T-helper 22 cell (primary cell): ENCODE results near the gene SDC1.

Source experiments
- DNase-seq: peaks from one replicate; pipeline ENCODE4 v3.0.0-alpha.2; 2020; ENCODE audit warnings: low read depth

The SDC1 gene

DNA sequence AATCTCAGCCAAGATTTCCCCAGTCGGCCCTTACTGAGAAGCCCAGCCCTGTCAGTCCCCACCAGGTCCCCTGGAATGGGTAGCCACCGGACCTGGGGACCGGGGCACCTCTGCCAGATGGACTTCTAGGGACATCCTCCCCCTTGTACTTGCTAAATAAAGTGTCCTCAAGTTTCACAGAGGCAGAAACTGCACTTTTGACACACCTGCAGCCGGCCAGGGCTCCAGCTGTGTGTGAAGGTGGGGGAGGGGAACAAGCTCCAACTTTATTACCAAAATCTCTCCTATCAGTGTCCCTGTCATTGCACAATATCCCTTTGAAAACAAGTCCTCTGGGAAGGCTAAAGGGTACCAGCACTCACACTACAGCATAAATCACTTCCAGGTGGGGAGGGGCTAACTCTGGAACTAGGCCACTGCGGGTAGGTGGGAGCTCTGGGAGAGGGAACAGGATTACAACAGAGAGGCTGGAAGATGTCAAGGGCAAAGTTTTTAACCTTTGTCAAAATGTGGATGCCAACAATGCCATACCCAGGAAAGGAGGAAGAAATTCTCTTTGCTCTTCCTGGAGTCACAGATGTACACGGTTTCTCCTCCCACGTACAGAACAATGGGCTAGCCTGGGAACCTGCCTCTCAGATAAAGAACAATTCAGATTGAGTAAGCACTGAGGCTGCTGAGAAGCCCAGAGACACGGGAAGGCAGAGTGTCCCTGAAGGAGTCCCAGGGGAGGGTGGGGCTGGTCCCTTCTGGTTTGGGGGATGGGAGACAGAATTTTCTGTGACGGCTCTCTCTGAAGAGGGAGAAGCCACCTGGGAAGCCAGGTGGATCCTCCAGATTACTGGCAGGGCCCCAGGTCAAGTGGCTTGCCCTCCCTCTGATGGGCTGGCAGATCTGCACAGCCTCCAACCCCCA, 11.0 kb downstream of the SDC1 start:
- DNase-seq, result no peak

DNA sequence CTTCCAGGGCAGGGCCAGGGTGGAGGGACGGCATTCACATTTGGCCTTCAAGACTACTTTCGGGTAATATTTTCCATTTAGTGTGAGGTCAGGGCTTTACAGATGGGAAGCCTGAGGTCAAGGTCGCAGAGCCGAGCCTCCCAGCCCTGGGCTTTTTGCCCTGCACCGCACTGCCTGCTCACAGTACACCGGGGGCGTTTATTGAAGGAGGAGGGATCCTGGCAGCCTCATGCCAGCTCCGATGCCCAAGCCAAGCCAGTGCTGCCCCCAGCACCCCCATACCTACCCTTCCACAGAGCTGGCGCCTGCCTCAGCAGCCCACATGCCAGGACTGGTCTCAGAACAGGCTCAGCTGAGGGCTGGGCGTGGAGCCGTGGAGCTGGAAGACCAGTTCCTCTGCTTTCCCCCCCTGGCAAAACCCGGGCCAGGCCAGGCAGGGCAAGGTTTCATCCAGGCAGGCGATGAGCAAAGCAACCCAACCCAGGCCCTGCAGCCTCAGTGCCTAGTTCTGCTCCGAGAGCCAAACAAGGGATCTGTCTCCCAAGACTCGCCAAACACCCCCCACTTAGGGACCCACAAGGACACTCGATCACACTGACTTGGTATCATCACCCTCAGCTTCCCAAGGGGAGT, 11.9 kb downstream of the SDC1 start:
- no peak for DNase-seq

GRCh38 chr2:20212459-20212870, 12.5 kb downstream of the SDC1 start:
- DNase-seq, result no peak

- DNase-seq, result no peak
These were observed 13.0 kb downstream of the SDC1 start for GRCh38 chr2:20211860-20212458.

DNA sequence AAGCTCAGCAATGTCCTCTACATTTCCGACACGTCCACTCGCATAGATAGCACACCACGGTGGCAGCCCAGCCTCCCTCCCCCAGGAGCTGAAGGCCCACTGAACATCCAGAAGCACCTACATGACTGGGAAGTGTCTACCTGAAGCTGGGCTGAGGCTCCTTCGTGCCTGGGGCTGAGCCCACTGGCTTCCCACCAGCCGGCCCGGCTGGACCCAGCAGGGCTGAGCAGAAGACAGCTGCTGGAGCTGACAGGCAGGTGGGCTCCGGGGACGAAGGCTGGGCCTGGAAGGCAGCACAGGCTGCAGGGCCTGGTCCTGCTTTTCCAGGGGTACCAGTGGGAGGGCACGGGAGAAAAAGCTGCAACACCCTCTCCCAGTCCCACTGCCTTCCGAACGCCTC, 13.5 kb downstream of the SDC1 start:
- no peak for DNase-seq

DNA sequence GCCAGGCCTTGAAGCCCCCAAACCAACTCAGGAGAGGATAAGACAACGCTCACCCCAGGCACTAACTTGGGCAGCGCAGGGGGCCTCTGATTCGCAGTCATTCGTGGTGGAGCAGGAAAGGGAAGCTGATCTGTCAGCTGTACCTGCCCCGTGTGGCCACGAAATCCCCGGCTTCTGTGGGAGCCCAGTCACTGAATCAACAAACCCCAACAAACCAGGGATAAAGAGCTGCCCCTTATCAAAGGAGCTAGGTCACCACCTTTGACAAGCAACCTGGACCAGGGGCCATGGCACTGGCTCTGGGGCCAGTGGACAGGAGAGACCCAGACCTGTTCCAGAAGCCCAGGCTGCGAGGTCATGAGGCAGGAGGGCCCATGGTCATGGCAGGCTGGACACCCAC, 14.5 kb downstream of the SDC1 start:
- DNase-seq, result no peak

DNA sequence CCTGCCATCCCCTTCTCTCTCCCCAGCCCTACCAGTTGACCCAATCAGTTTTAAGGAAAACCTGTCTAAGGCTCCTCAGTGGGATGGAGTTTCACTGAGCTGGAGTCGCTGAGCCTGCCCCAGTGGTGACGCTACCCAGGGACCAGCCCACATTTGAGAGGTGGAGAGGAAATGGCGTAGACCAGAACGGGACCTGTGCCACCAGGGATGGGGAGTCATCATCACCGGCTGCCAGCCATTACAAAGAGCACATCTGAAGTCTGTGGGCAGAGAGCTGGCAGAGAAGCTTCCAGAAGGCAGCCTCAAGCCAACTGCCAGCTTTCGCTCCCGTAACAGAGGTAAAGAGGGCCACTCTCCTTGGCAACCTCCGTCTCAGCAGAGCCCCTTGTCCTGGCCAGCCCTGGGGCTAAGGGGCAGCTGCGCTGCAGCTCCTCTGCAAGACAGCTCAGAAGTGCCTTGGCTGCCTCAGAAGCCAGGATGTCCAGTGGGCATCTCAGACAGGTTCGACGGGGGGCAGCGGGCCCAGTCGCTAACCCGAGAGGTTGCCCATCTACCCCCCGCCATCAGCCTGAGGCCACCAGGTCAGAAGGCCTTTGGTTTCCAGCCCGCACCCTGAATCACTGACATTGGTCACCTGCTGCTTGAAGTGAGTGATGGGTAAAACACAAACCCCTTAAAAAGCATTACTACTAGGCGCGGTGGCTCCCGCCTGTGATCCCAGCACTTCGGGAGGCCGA, 15.4 kb downstream of the SDC1 start:
- DNase-seq, result no peak

- DNase-seq, result no peak
These were observed 16.5 kb downstream of the SDC1 start for GRCh38 chr2:20208476-20208859.

GRCh38 chr2:20207051-20207450, 17.9 kb downstream of the SDC1 start:
- no peak for DNase-seq

- no peak for DNase-seq
These were observed 18.9 kb downstream of the SDC1 start for GRCh38 chr2:20205915-20206524.

GRCh38 chr2:20205069-20205468, 19.9 kb downstream of the SDC1 start:
- no peak for DNase-seq

GRCh38 chr2:20203521-20204225, 21.3 kb downstream of the SDC1 start:
- no peak for DNase-seq

DNA sequence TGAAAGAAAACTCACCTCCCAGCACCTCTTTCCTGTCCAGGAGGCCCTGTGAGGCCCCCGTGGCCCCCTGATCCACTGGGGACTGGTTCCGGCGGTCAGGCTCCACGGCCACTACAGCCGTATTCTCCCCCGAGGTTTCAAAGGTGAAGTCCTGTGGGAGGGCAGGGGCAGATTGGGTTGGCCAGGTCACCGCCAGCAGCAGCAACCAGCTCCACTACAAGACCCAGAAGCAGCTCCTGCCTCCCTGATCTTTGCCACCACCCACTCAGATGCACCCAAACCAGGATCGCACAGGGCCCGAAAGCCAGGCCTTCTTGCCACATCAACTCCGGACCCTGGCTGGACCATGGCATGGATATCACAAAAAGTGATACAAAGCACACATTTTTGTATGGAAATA, 21.9 kb downstream of the SDC1 start:
- no peak for DNase-seq

DNA sequence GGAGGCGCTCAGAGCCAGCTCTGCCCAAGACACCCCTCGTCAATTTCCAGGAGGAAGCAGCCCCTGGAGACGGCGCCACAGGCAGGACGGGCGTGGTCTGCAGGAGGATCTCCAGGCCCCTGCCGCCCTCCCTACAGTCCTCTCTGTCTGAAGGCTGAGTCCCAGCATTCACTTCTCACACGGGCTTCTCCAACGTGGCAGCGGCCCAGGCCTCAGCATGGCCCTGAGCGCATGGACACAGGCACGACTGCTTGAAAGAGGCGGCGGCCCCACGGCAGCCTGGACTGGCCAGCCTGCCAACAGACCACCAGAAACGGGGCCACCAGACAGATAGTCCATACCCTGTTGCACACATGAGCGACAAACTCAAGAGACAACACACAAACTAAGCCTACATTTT, 23.3 kb downstream of the SDC1 start:
- DNase-seq, result no peak

DNA sequence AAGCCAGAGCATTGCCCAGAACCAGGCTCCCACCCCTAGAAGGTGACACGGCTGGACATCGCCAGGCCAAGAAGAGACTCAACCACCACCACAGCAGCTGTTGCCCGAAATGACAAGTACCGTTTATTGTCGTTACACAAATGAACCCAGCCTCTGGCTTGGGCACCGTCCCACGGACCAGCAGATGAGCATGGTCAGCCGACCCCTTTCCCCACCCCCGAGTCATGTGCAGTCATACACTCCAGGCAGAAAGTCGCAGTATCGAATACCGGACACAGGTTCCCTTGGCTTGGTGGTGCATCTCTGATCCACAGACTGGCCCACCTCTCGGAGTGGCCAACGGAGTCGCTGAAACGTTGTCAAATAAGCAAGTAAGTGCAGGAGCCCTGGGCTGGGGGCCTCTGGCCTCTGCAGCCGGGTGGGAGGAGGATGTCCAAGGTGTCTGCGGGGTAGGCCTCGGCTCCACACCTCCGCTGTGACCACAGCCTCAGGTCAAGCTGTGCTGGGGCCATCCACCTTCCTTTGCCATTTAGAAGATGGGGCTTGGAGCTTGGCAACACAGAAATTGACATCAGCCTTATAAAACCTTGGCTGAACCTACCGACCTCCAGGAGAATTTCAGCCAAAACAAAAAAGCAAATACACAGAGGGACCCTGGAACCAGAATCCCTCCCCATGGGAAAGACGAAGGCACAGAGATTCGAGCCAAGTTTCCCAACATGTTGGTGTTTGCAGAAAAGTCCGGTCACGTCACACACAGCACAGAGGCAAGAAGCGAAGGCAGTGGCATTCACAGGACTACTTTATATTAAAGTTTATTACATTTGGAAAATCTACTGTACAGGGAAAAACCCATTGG, 24.0 kb downstream of the SDC1 start:
- DNase-seq, result no peak

- no peak for DNase-seq
These were observed 25.2 kb downstream of the SDC1 start for GRCh38 chr2:20199633-20200270.

GRCh38 chr2:20198796-20199632, 25.9 kb downstream of the SDC1 start:
- DNase-seq, result no peak

DNA sequence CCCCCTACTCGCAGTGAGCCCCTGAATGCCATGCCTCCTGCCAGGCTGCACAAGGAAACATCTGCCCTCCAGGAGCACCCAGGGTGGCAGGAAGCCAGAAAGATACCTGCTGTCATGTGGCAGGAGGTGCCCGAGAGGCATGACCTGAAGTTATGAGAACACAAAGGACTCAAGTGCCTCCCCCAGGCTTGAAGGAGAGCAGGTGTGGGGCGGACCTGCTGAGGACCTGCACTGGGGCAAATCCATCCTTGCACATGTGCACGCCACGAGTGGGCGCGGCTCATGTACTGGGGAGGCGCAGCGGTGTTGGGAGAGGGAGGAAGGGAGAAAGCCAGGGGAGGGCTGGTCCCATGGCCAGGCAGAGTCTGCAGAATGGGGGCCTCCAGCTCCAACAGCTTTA, 26.9 kb downstream of the SDC1 start:
- DNase-seq, result no peak

- DNase-seq, result no peak
These were observed 27.7 kb downstream of the SDC1 start for GRCh38 chr2:20197192-20197591.
